GM12801 (cell line): ENCODE data around the gene NACC1.

Experiments
- CTCF ChIP-seq: IDR thresholded peaks from one replicate; pipeline ENCODE4 v1.5.1; 2011; ENCODE audit warnings: control low read depth; ENCODE audit not compliant: insufficient read length; ENCODE audit errors: extremely low read depth

NACC1 gene

GRCh38 chr19:13153569-13154240 lies 35.6 kb downstream of the NACC1 start:
- TF ChIP-seq CTCF: no peak

- no peak for TF ChIP-seq CTCF
Measured at GRCh38 chr19:13154241-13154778, 36.2 kb downstream of the NACC1 start.

GRCh38 chr19:13154911-13155471 lies 36.9 kb downstream of the NACC1 start:
- no peak for TF ChIP-seq CTCF

- no peak for TF ChIP-seq CTCF
Measured at GRCh38 chr19:13155472-13156359, 37.7 kb downstream of the NACC1 start.

GRCh38 chr19:13159713-13160112 lies 41.6 kb downstream of the NACC1 start:
- no peak for TF ChIP-seq CTCF

GRCh38 chr19:13160557-13160956 lies 42.5 kb downstream of the NACC1 start:
- no peak for TF ChIP-seq CTCF
